HL-60 (cell line): ENCODE results near the gene TAF1C.

Source experiments
- CTCF ChIP-seq: IDR thresholded peaks from one replicate; pipeline ENCODE4 v1.5.1; 2011; ENCODE audit warnings: low read length, control low read depth, inconsistent platforms; ENCODE audit not compliant: insufficient read depth
- GABPA ChIP-seq: IDR thresholded peaks from 2 replicates; pipeline ENCODE4 v1.6.1; 2012; ENCODE audit warnings: low read depth
- POLR2AphosphoS5 ChIP-seq: IDR thresholded peaks from 2 replicates; pipeline ENCODE4 v1.6.1; 2012; ENCODE audit warnings: low read depth
- REST ChIP-seq: IDR thresholded peaks from 2 replicates; pipeline ENCODE4 v1.6.1; 2012; ENCODE audit warnings: low read depth; ENCODE audit not compliant: insufficient replicate concordance
- SPI1 ChIP-seq: IDR thresholded peaks from 2 replicates; pipeline ENCODE4 v1.6.1; 2012; ENCODE audit warnings: low read depth, mild to moderate bottlenecking, borderline replicate concordance

- no peak for TF ChIP-seq CTCF
- no peak for TF ChIP-seq REST
- no peak for TF ChIP-seq POLR2AphosphoS5
- no peak for TF ChIP-seq SPI1
- TF ChIP-seq GABPA: no peak
Observed at GRCh38 chr16:84138824-84139627, 47.8 kb downstream of the TAF1C start.
